Measurements from ENCODE around the gene SPARC.

GRCh38 chr5:151661968-151662732 lies 24.6 kb downstream of the SPARC start:
- TF ChIP-seq MLX (CRISPR knock-in tag; IDR thresholded peaks at IDR 0.05) (no peak), CTCF (IDR thresholded peaks at IDR 0.05) (no peak), SOX15 (CRISPR knock-in tag; IDR thresholded peaks at IDR 0.05) (no peak), IRF2 (CRISPR knock-in tag; IDR thresholded peaks at IDR 0.05; ENCODE audit: borderline replicate concordance, low read depth) (no peak), RORB (CRISPR knock-in tag; IDR thresholded peaks at IDR 0.05) (no peak), JUN (CRISPR knock-in tag; IDR thresholded peaks at IDR 0.05) (no peak), CREM (CRISPR knock-in tag; IDR thresholded peaks at IDR 0.05) (no peak), SP1 (CRISPR knock-in tag; conservative IDR thresholded peaks at IDR 0.05) (no peak), ZNF263 (CRISPR knock-in tag; IDR thresholded peaks at IDR 0.05; ENCODE audit: low read depth) (no peak), NR1H2 (CRISPR knock-in tag; IDR thresholded peaks at IDR 0.05) (no peak)
